ENCODE measurements around the gene STX10. TPM values are rescaled to one million over a fixed set of nuclear protein-coding genes. Genes with fewer than 3 reads are reported as not detected.

The STX10 gene
- total and polyA plus RNA-seq, 9 of the 15 experiments (the other 6 are each of a cell fraction or from before 2014, with no cell fraction given) = 0.51 to 66.3 (median 31.0) TPM

- TF ChIP-seq RAD21 (CRISPR knock-in tag; conservative IDR thresholded peaks at IDR 0.05 in 1 of 2, IDR thresholded peaks at IDR 0.05 in 1 of 2) (peak in 1 of 2 experiments; percentile 19; a peak in 2 of 4 replicates), WHSC1 (IDR thresholded peaks at IDR 0.05; ENCODE audit: low read length) (no peak), HNRNPLL (IDR thresholded peaks at IDR 0.05; ENCODE audit: low read depth, low read length, poor library complexity, severe bottlenecking) (peak; percentile 86), E2F8 (IDR thresholded peaks at IDR 0.05; ENCODE audit: low read depth, partially characterized antibody) (peak; percentile 76), CHD2 (IDR thresholded peaks at IDR 0.05; ENCODE audit: low read depth, low read length) (no peak; the same call in 1 of the 2 replicates), NFIC (IDR thresholded peaks at IDR 0.05) (peak; percentile 75), NELFE (IDR thresholded peaks at IDR 0.05; ENCODE audit: insufficient read depth, insufficient read length) (no peak), ZBTB9 (CRISPR knock-in tag; IDR thresholded peaks at IDR 0.05) (0 out of 2 replicates have a peak, but pooled peaks have one; percentile 14), HEY1 (CRISPR knock-in tag; IDR thresholded peaks at IDR 0.05; ENCODE audit: borderline replicate concordance) (peak; percentile 17; the same call in 1 of the 2 replicates), MLLT1 (IDR thresholded peaks at IDR 0.05) (peak; percentile 56 to 58; a peak in 1 of 4 replicates), VEZF1 (CRISPR knock-in tag; IDR thresholded peaks at IDR 0.05) (peak; percentile 79), PATZ1 (CRISPR knock-in tag; IDR thresholded peaks at IDR 0.05; ENCODE audit: borderline replicate concordance) (peak; percentile 79), MED1 (CRISPR knock-in tag; IDR thresholded peaks at IDR 0.05; ENCODE audit: borderline replicate concordance) (no peak), ZBTB5 (IDR thresholded peaks at IDR 0.05) (no peak)
These were observed 51.7 kb downstream of the STX10 start (continued) for GRCh38 chr19:13098277-13099072.

All from K562 (cell line).